Measurements from ENCODE around the gene ANGPTL7. TPM values are rescaled to one million over a fixed set of nuclear protein-coding genes. Genes with fewer than 3 reads are reported as not detected.
"Not testable (repeated sequence)": the region's sequence is repeated elsewhere in the genome, so short reads cannot be mapped to it uniquely, and the experiment has no call there.

ANGPTL7 gene
- polyA plus RNA-seq, 1 experiment, result not detected

GRCh38 chr1:11176081-11176706 is 13.0 kb upstream of the ANGPTL7 start:
- Histone ChIP-seq H3K9me3 (ENCODE audit: control insufficient read depth, insufficient read depth, low read length) (no peaks in the 10 kb centered on the region), H3K27me3 (ENCODE audit: control insufficient read depth, insufficient read depth, low read length) (no peaks in the 10 kb centered on the region), H3K4me3 (ENCODE audit: low read depth, low read length) (no peak overlapping the region), H3K27ac (ENCODE audit: low read depth, low read length) (peak overlapping the region; percentile 39)
- no peak for DNase-seq (ENCODE audit: low read depth, low spot score)
- TF ChIP-seq CTCF (IDR thresholded peaks at IDR 0.05; ENCODE audit: low read depth, low read length), result no peak
- ChIA-PET POLR2A (no interaction called here), CTCF (interaction anchor here (1.3 kb wide), 2 partner anchors 138 to 139 kb away, joined by 3 to 4 read pairs; no protein-coding TSS in a partner anchor)

GRCh38 chr1:11178021-11179015 is 10.8 kb upstream of the ANGPTL7 start:
- no peak overlapping the region for H3K4me3 ChIP-seq (ENCODE audit: low read depth, low read length)
- POLR2A ChIA-PET, result interaction anchor here (2.1 kb wide), 1 partner anchor 19 kb away, joined by 13 read pairs; no protein-coding TSS in a partner anchor
- CTCF ChIA-PET, result interaction anchor here (2.5 kb wide), 1 partner anchor 141 kb away, joined by 13 read pairs; no protein-coding TSS in a partner anchor
- no peak for TF ChIP-seq CTCF (IDR thresholded peaks at IDR 0.05; ENCODE audit: low read depth, low read length)
- H3K9me3 ChIP-seq (ENCODE audit: control insufficient read depth, insufficient read depth, low read length), result no peaks in the 10 kb centered on the region
- H3K27me3 ChIP-seq (ENCODE audit: control insufficient read depth, insufficient read depth, low read length), result no peaks in the 10 kb centered on the region
- no peak for DNase-seq (ENCODE audit: low read depth, low spot score)
- H3K27ac ChIP-seq (ENCODE audit: low read depth, low read length), result no peak overlapping the region

GRCh38 chr1:11179125-11179524 is 10.0 kb upstream of the ANGPTL7 start:
- ChIA-PET POLR2A (interaction anchor here (0.6 to 2.1 kb wide), 3 partner anchors 20 to 1035 kb away, joined by 4 to 13 read pairs (median 4); no protein-coding TSS in a partner anchor), CTCF (interaction anchor here (2.5 kb wide), 1 partner anchor 142 kb away, joined by 13 read pairs; no protein-coding TSS in a partner anchor)
- no peak overlapping the region for H3K4me3 ChIP-seq (ENCODE audit: low read depth, low read length)
- H3K9me3 ChIP-seq (ENCODE audit: control insufficient read depth, insufficient read depth, low read length), result no peaks in the 10 kb centered on the region
- DNase-seq (ENCODE audit: low read depth, low spot score), result no peak
- H3K27me3 ChIP-seq (ENCODE audit: control insufficient read depth, insufficient read depth, low read length), result no peaks in the 10 kb centered on the region
- no peak for TF ChIP-seq CTCF (IDR thresholded peaks at IDR 0.05; ENCODE audit: low read depth, low read length)
- H3K27ac ChIP-seq (ENCODE audit: low read depth, low read length), result no peak overlapping the region

- not testable (repeated sequence) for H3K27me3 ChIP-seq (ENCODE audit: control insufficient read depth, insufficient read depth, low read length); H3K27ac ChIP-seq (ENCODE audit: low read depth, low read length); H3K4me3 ChIP-seq (ENCODE audit: low read depth, low read length); DNase-seq (ENCODE audit: low read depth, low spot score); H3K9me3 ChIP-seq (ENCODE audit: control insufficient read depth, insufficient read depth, low read length)
- CTCF ChIA-PET, result interaction anchor here (0.6 to 2.5 kb wide), 2 partner anchors 142 to 466 kb away, joined by 5 to 13 read pairs; no protein-coding TSS in a partner anchor
- POLR2A ChIA-PET, result interaction anchor here (0.6 to 2.1 kb wide), 4 partner anchors 21 to 1035 kb away, joined by 3 to 13 read pairs (median 4); no protein-coding TSS in a partner anchor
Measured at GRCh38 chr1:11179749-11180148, 9.4 kb upstream of the ANGPTL7 start.

- no peak for TF ChIP-seq CTCF (IDR thresholded peaks at IDR 0.05; ENCODE audit: low read depth, low read length)
- CTCF ChIA-PET, result interaction anchor here (0.8 to 2.5 kb wide), 3 partner anchors 20 to 143 kb away, joined by 3 to 13 read pairs (median 5); no protein-coding TSS in a partner anchor
- H3K27ac ChIP-seq (ENCODE audit: low read depth, low read length), result peak overlapping the region; percentile 11
- no peaks in the 10 kb centered on the region for H3K27me3 ChIP-seq (ENCODE audit: control insufficient read depth, insufficient read depth, low read length)
- POLR2A ChIA-PET, result interaction anchor here (1.0 kb wide), 1 partner anchor 45 kb away, joined by 4 read pairs; no protein-coding TSS in a partner anchor
- H3K4me3 ChIP-seq (ENCODE audit: low read depth, low read length), result no peak overlapping the region
- no peaks in the 10 kb centered on the region for H3K9me3 ChIP-seq (ENCODE audit: control insufficient read depth, insufficient read depth, low read length)
- DNase-seq (ENCODE audit: low read depth, low spot score), result no peak
Measured at GRCh38 chr1:11180342-11180744, 8.8 kb upstream of the ANGPTL7 start.
